AG09309 (cell line): Measurements from ENCODE around the gene MX1.

Experiments used
- DNase-seq: peaks from one replicate; pipeline ENCODE4 v3.0.0-alpha.2; 2010; ENCODE audit warnings: low read depth
- H3K4me3 ChIP-seq: 2 replicates; pipeline ENCODE4 v1.5.1; 2011; ENCODE audit warnings: mild to moderate bottlenecking, low read depth, low read length, moderate library complexity; ENCODE audit not compliant: control insufficient read depth
- CTCF ChIP-seq: IDR thresholded peaks from 2 replicates; pipeline ENCODE4 v1.5.1; 2011; ENCODE audit warnings: mild to moderate bottlenecking, low read depth, low read length, inconsistent platforms; ENCODE audit not compliant: insufficient read depth, control insufficient read depth; ENCODE audit errors: missing control alignments

MX1 gene

GRCh38 chr21:41431788-41432548 is 5.9 kb downstream of the MX1 start:
- no peak overlapping the region for H3K4me3 ChIP-seq
- no peak for DNase-seq
- no peak for TF ChIP-seq CTCF

GRCh38 chr21:41432562-41433460 is 6.8 kb downstream of the MX1 start:
- DNase-seq = no peak
- H3K4me3 ChIP-seq = no peak overlapping the region
- no peak for TF ChIP-seq CTCF

GRCh38 chr21:41433566-41433965 is 7.5 kb downstream of the MX1 start:
- no peak for DNase-seq
- no peak for TF ChIP-seq CTCF
- H3K4me3 ChIP-seq = no peak overlapping the region

GRCh38 chr21:41435706-41436105 is 9.7 kb downstream of the MX1 start:
- H3K4me3 ChIP-seq = no peak overlapping the region
- no peak for DNase-seq
- TF ChIP-seq CTCF = no peak

GRCh38 chr21:41437729-41438128 is 11.7 kb downstream of the MX1 start:
- H3K4me3 ChIP-seq = no peak overlapping the region
- no peak for TF ChIP-seq CTCF
- no peak for DNase-seq

- no peak for DNase-seq
- H3K4me3 ChIP-seq = no peak overlapping the region
- TF ChIP-seq CTCF = no peak
These were observed 12.5 kb downstream of the MX1 start for GRCh38 chr21:41438425-41439113.
